Measurements from ENCODE around the gene KLF3. TPM values are rescaled to one million over a fixed set of nuclear protein-coding genes. Genes with fewer than 3 reads are reported as not detected.

KLF3 gene
- total RNA-seq, 1 donor from 2014 or later: 80.8 TPM

DNA sequence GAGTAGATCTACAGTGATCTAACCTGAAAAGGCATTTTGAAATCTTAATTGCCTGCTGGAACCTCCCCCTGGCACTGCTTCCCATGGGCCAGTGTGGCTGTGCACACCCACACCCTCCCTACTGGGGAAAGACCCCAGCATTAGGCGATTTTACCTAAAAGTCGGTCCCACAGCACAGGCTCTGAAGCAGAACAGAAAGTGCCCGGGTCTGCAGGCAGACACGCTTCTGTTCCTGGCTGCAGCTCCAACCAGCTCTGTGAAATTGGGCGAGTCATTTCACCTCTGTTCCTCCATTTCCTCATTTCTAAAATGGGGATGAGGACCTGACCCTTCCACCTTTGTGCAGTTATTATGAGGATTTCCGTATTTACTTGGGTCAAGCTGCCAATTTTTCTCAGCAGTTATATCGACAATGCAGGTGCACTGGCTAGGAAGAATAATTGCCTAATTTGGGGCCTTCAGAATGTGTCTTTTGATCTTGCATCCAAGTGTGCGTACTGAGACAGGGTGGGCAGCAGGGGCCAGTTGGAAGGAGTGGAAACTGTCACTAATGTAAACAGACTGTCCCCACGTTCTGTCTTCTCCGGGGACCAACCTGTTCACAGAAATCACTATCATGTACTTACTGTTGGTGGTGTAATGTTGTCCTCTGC is 7.1 kb downstream of the KLF3 start:
- intact Hi-C loops (cut with DNase I): loop anchor here (10.0 kb wide), 2 partner anchors 64 to 606 kb away; no protein-coding TSS in a partner anchor
- ATAC-seq: no peak
- DNase-seq (ENCODE audit: low spot score): no peak

GRCh38 chr4:38671592-38671940 is 7.6 kb downstream of the KLF3 start:
- no peak for ATAC-seq
- DNase-seq (ENCODE audit: low spot score): no peak
- intact Hi-C loops (cut with DNase I): loop anchor here (10.0 kb wide), 2 partner anchors 63 to 607 kb away; no protein-coding TSS in a partner anchor

- no peak for DNase-seq (ENCODE audit: low spot score)
- no peak for ATAC-seq
- intact Hi-C loops (cut with DNase I): loop anchor here (10.0 kb wide), 2 partner anchors 63 to 607 kb away; no protein-coding TSS in a partner anchor
These were observed 8.0 kb downstream of the KLF3 start for GRCh38 chr4:38672074-38672396.

DNA sequence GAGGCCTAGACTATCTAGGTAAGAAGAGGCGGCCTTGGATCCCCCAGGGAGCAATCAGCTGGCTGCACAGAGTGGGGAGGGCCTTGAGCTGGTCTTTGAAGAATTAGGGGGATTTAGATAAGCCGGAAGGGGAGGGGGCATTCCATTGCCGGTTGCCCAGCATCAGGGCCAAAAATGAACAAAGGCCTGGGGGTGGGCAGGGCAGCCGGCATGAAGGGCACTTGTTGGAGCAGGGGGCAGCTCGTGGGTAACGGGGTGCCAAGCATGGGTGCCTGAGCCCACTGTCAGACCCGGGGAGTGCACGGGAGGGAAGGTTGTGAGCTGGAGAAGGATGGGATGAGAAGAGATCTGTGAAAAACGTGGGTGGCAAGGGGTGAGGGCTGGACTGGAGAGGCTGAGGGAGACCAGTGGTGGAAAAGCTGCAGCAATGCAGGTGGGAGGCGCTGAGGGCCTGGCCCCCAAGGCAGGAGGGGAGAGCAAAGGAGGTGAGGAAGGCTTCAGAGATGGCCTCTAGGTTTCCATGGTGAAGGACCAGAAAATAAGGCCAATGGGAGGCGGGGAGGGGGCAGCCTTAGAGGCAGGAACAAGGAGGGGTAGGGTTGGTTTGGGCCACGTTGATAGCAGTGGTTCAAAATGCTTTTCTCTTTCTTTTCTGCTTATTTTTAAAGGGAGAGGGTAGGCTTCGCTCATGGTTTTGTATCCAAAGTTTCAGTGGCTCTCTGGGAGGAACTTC is 8.6 kb downstream of the KLF3 start:
- peak; percentile 29 for ATAC-seq
- intact Hi-C loops (cut with DNase I): loop anchor here (10.0 kb wide), 2 partner anchors 62 to 608 kb away; no protein-coding TSS in a partner anchor

DNA sequence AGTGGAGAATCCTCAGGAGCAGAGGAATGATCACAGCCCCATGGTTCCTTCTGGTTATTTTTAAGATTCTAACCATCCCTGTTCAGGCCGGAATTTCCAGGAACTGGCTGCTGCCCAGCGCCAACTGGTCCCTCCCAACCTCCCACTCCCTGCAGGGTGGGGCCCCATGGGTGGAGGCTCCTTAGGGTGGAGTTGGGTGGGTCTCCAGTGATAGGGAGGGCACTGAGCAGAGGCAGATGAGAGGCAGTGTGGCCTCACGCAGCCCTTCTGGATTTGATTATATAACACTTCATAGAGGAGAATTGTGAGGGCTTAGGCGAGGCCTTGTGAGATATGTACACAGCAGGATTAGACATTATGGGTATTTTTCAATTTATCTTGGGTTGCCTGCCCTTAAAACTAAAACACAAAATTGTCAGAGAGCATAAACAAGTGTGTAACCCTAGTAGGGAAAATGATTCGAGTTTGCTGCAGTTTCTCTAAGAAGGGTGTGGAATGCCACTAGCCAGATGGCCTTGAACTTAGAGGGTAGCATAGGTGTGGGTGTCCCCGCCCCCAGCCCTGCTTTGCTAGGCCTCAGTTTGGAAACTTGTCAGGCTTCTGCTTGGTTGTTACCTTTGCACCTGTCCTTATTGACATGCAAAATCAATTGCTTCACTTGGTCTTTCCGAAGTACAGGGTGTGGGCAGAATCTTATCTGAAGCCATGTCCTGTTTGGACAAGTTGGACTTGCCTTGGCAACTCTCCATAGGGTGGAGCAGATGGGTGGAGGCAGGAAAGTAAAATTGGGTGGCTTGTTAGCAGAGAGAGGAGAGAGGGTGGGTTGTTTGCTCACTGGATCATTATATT is 9.4 kb downstream of the KLF3 start:
- intact Hi-C loops (cut with DNase I): loop anchor here (10.0 kb wide), 2 partner anchors 61 to 609 kb away; no protein-coding TSS in a partner anchor
- ATAC-seq: peak; percentile 78
- peak; percentile 81 for DNase-seq (ENCODE audit: low spot score)

More for the DNA sequence above, 8.6 kb downstream of the KLF3 start:
- no peak for DNase-seq (ENCODE audit: low spot score)

DNA sequence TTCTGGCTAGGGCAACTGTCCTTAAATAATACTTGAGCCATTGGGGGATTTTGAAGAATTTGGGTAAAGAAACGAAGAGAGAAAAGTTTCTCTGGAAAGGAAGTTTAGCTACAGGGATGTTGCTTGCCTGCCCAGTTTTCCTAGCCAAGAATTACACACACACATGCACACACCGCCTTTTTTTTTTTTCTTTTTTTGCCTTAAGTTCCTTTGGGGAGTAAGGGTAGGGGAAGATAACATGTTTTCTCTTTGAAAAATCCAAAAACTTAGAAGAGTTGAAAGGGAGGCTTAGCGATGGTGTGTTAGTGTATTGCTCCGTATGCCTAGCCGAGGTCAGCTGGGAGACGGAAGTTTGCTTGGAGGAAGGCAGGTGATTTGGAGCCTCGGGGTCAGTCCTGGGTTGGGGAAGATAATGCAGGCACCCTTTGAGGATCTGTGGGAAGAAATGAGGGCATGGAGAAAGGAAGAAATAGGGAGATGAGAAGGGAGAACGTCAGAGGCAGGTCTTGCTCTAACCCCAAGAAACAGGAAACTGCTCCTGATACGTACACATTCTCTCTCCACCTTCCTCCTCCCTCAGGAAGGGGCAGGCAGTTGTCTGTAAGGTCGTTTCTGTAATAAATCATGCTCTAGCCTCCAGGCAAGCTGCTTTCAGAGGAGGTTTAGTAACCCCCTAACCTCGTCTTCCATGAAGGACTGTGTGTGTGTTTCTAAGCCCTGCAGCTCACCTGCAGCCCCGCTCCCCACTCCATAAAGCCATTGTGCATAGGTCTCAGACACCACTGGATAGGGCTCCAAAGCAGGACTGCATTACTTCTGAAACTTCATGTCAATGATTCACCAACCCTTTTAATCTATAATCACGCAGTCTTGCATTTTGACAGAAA is 10.5 kb downstream of the KLF3 start:
- peak; percentile 41 for ATAC-seq

GRCh38 chr4:38675146-38676121 is 11.4 kb downstream of the KLF3 start:
- intact Hi-C loops (cut with DNase I): loop anchor here (5.0 to 10.0 kb wide), 3 partner anchors 59 to 611 kb away; no protein-coding TSS in a partner anchor
- DNase-seq (ENCODE audit: low spot score): peak; percentile 90
- peak; percentile 40 for ATAC-seq

More for the DNA sequence above, 10.5 kb downstream of the KLF3 start:
- no peak for DNase-seq (ENCODE audit: low spot score)
- intact Hi-C loops (cut with DNase I): loop anchor here (5.0 to 10.0 kb wide), 3 partner anchors 60 to 610 kb away; no protein-coding TSS in a partner anchor

DNA sequence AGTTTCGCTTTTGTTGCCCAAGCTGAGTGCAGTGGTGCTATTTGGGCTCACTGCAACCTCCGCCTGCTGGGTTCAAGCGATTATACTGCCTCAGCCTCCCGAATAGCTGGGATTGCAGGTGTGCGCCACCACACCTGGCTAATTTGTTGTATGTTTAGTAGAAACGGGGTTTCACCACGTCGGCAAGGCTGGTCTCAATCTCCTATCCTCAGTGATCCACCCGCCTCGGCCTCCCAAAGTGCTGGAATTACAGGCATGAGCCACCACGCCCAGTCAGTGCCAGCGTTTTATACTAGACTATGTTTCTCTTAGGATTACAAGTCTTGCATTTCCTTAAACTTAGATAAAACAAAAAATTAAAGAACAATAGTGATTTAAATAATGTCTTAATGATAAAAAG is 13.0 kb downstream of the KLF3 start:
- intact Hi-C loops (cut with DNase I): loop anchor here (5.0 to 10.0 kb wide), 3 partner anchors 58 to 612 kb away; no protein-coding TSS in a partner anchor
- ATAC-seq: no peak
- DNase-seq (ENCODE audit: low spot score): no peak

DNA sequence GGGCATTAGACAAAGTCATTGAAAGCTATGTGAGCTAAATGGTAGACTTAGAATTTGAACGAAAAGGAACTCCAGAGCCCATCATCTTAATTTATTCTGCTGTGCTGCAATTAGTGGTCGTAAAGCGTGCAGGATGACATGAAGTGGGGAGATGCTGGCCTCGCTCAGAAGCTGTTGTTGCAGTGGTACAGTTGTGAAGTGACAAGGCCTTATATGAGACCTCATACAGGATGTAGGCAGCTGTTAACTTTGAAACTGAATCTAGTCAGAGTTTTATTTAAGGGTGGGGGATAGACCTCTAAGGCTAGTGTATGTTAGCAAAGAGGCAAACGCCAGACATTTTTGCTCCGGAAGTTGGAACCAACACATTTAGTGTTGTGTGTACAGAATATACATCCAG is 13.4 kb downstream of the KLF3 start:
- intact Hi-C loops (cut with DNase I): loop anchor here (5.0 to 10.0 kb wide), 3 partner anchors 57 to 613 kb away; no protein-coding TSS in a partner anchor
- ATAC-seq (no peak), DNase-seq (ENCODE audit: low spot score) (no peak)

DNA sequence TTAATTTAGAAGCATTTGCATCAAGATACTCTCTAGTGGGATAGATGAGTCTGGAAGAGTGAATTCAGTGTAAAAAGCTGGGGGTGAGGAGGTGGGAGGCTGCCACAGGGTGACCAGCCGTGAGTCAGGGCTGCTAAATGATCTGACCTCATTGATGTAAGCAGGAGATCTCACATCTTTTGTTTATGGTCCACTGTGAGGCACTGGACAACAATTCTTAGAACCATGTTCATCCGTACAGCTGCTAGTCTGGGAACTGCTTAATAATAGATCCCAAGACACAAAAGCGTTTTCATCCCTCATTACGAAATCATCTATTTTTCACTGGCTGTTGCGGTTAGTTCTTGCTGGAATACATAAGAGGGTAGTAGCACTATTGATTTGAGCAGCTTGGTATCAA is 14.1 kb downstream of the KLF3 start:
- DNase-seq (ENCODE audit: low spot score) (no peak), ATAC-seq (peak; percentile 90)
- intact Hi-C loops (cut with DNase I): loop anchor here (5.0 to 10.0 kb wide), 3 partner anchors 57 to 613 kb away; no protein-coding TSS in a partner anchor

DNA sequence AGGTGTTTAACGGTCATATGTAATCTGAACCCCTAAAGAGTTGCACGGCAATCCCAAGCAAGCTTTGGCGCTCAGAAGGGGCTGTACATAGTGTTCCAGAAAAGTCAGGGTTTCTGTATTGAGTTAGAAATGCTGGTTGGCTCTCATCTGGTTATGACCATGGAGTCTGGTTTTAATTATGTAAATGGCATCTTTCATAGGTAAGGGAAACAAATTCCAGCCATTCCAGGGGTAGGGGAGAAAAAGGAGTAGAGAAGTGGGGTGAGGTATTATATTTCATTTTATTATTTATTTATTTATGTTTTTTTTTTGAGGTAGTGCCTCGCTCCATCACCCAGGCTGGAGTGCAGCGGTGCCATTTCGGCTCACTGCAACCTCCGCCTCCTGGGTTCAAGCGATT is 15.9 kb downstream of the KLF3 start:
- DNase-seq (ENCODE audit: low spot score): no peak
- intact Hi-C loops (cut with DNase I): loop anchor here (5.0 to 10.0 kb wide), 3 partner anchors 55 to 615 kb away; no protein-coding TSS in a partner anchor
- no peak for ATAC-seq

DNA sequence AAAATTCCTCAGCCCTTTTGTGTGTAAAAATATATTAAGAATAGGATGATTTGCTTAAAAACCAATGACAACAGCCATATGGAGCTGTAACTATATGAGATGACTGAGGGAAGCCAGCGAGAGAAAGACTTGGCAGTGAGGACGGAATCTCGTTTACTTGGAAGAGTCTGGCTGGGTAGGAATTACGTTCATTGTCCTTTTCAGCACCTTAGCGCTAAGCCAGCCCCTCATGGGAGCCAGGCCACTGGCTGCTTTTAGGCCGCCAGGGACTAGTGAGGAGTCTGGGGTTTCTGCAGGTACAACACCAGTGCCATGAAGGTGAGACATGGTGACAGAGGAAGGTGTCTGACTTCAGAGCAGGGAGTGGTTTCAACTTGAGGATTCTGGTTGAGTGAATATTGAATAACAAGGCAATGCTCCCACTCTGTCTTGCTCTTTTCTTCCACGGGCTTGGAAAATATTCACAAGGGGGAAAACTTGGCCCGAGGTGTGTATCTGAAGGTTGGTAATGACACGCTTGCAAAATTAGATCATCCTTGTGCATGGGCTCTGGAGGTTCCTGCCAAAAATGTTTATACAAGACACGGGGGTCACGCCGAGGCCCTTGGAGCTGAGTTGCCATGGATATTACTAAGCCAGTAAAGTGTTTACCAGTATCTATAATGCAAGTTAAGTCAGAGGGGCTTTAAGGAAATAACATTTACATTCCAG is 17.4 kb downstream of the KLF3 start:
- no peak for DNase-seq (ENCODE audit: low spot score)
- ATAC-seq: peak; percentile 38
- intact Hi-C loops (cut with DNase I): no loop called here

- DNase-seq (ENCODE audit: low spot score) (no peak), ATAC-seq (no peak)
- intact Hi-C loops (cut with DNase I): no loop called here
These were observed 18.3 kb downstream of the KLF3 start for GRCh38 chr4:38682336-38682735.

DNA sequence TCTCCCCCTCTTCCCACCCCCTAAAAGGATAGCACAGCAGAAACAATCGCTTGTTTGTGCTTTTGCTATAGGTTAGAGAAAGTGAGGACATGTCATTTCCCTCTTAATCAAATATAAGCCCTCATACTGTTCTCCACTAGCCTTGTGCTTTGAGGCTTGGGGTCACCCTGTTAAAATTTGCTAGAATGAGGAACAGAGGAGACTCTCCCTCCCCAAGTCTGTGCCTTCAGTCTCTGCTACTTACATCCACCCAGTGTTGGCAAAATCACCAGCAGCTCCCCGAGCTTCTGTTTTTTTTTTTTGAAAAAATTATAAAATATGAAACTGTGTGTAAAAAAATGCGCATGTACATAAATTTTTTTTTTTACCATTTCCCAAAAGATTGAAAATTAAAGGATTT is 19.3 kb downstream of the KLF3 start:
- ATAC-seq (no peak), DNase-seq (ENCODE audit: low spot score) (no peak)
- intact Hi-C loops (cut with DNase I): no loop called here

DNA sequence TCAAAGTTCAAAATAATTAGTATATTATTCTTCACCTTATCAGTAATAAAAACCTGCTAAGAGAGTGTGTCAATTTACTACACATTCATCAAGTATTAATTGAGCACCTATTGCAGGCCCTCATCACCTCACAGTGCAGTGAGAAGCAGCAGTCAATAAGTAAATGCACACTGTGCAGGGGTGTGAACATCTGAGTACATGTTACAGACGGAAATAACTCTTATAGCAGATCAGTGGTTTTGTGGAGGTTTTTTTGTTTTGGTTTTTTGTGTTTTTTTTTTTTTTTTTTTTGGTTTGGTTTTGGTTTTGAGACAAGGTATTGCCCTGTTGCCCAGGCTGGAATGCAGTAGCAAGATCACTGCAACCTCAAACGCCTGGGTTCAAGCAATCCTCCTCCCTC is 20.3 kb downstream of the KLF3 start:
- intact Hi-C loops (cut with DNase I): no loop called here
- DNase-seq (ENCODE audit: low spot score): no peak
- ATAC-seq: no peak
